ENCODE measurements around the gene POLR2J.
"Not testable (repeated sequence)": the region's sequence is repeated elsewhere in the genome, so short reads cannot be mapped to it uniquely, and the experiment has no call there.

POLR2J gene

DNA sequence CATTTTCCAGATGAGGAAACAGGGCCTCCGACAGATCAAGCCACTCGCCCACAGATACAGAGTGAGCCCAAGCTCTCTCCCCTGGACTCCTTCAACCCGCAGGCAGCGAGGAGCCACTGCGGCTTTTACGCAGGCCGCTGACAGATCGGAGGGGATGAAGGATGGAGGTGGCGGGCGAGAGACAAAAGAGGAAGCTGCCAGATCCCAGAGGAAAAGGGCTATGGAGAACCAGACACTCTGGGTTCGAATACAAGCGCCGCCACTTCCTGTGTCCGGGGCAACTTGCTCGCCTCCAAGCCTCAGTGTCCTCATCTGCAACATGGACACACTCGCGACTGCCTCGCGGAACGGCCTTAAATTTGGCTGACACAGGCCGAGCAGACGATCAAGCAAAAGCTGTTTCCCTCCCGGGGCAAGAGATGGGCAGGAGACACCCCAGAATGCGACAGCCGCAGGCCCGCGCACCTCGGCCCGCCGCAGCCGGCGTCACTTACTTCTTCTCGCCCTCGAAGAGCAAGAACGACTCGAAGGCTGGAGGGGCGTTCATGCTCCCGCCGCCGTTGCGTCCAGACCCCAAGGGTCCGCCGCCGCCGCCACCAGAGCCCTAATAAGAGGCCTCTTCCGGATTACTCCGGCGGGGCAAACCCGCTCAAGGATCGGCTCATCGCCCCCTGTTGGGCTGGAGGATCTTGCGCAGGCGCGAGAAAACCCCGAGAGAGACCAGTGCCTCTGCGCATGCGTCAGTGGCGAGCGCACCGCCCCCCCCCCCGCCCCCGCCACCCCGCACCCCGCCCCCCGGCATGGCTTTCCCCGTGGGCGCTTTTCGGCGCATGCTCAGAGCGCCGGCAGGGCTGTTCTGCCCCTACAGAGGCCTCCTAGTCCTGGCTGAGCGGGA, at the start of gene POLR2J:
POLR2J (minus strand) TSS at position 609 of the 895 bp plus-strand sequence; CDS start at position 547, 62 bp downstream.
- DNase-seq: not testable (repeated sequence)

DNA sequence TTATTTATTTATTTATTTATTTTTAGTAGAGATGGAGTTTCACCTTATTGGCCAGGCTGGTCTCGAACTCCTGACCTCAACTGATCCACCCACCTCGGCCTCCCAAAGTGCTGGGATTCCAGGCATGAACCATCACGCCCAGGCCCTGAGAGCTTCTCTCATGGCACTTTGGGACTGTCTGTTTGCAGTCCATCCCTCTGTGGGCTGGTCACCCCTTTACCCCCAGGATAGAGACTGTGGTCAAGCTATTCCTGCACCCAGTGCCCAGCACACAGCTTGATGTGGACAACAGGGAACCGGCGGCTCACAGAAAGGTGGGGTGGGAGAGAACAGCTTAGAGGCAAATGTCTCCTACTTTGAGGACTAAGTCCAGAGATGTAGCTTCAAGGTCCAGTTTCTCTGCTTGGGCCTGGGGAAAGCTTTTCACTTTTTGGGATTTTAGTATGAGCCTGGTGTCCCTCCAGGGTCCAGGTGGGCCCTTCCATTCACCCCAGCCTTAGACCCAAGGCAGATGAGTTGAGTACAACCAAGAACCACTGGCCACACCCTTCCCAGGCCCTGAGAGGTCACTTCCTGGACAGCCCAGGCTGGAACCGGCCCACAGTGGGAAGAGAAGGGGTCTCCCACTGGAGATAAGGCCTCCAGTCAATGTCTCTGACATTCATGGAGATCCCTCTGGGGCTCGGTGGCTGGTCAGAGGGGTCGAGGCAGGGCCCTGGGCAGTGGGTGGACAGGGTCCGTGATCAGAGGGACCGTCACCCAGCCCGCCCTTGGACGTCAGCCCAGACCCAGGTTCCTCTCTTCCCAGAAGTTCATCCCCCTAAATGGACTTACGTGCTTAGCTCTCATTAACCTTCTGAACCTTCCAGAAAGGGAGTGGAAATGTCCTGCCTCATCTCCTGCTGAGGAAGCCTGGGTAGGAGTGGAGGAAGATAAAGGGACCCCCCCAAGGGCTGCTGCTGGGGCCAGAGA, 49.4 kb upstream of the POLR2J start:
- DNase-seq: not testable (repeated sequence)

DNA sequence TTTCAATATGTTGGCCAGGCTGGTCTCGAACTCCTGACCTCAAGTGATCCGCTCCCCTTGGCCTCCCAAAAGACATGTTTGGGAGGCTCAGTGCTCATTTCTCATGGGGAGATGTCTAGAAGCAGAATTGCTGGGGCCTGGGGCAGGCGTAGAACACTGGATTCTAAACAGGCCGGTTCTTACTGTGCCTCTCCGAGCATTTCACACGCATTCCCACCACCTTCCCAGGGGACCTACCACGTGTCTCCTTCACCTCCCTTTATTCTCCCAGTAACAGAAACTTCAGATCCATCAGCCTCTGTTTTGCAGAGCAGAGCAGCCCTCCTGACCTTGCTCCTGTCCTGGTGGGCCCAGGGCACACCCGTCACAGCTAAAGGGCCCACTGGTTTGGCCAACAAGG, 48.5 kb upstream of the POLR2J start:
- DNase-seq: not testable (repeated sequence)

DNA sequence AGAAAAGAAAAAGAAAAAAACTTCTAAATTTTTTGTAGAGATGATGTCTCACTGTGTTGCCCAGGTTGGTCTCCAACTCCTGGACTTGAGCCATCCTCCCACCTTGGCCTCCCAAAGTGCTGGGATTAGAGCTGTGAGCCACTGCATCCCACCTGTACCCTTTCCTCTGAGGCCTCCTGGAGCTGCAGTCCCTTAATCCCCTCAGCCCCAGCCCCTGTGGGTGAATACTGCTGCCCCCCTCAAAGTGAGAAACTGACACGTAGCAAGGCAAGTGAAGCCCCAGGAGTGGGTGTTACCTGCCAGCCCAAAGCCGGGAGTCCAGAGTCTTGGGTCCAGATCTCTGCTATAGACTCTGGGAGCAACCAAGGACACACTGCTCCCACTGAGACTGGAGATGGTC, 46.1 kb upstream of the POLR2J start:
- not testable (repeated sequence) for DNase-seq

DNA sequence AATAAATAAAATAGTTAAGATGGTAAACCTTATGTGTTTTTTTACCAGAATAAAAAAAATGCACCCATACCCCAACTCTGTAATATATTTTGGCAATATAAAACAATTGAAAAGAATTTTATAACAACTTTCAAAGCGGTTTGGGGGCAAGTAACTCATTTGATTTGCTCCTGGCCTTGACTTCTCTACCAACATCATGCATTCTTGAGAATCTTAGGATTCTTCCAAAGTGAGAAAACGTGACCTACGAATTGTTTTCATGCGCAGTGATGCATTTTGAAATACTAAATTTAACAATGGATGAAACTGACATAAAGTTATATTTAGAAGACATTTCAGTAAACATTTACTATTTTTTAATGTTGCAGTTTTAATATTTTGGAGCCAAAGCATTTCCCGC, 42.1 kb upstream of the POLR2J start:
- not testable (repeated sequence) for DNase-seq

DNA sequence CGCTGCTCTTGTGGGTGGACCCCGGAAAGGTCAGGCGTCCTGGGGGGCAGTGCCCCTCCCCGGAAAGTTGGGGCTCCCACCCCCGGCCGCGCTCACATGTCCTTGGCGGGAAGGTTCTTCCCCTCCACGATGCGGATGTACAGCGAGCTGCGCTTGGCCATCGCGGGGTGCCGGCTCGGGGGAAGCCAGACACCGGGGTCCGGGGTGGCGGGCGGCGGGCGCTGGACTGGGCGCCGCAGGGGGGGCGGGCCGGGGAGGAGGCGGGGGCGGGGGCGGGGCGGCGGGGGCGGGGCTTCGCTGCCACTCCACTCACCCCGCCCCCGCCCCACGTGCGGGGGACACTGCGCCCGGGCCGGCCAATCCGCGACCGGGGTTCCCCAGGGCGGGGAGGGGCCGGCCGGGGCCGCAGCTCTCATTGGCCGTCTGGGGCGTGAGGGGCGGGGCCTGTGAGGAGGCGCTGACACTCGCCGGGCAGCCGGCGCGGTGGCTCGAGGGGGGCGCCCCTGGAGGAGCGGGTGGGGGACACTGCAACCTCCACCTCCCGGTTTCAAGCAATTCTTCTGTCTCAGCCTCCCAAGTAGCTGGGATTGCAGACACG, 38.9 kb upstream of the POLR2J start, which contains the start of gene RASA4B:
RASA4B (minus strand) TSS at position 228 of the 598 bp plus-strand sequence; CDS start at position 161, 67 bp downstream.
- DNase-seq: not testable (repeated sequence)

DNA sequence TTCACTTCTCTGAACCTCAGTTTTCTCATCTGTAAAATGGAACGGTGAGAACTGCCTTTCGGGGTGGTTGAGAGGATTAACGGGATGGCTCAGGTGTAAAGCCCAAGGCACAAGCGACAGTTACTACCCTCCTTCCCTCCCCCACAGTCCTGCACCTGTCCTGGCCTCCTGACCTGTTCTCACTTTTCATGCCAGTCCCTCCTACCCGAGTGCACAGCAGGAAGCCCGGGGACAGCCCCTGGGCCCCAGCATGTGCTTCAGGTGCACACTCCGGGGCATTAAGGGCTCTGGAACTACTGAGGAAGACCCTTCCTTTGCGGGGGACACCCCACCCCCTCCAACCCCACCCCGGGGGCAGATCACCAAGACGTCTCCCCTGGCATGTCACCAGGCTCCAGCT, 38.2 kb upstream of the POLR2J start:
- not testable (repeated sequence) for DNase-seq

DNA sequence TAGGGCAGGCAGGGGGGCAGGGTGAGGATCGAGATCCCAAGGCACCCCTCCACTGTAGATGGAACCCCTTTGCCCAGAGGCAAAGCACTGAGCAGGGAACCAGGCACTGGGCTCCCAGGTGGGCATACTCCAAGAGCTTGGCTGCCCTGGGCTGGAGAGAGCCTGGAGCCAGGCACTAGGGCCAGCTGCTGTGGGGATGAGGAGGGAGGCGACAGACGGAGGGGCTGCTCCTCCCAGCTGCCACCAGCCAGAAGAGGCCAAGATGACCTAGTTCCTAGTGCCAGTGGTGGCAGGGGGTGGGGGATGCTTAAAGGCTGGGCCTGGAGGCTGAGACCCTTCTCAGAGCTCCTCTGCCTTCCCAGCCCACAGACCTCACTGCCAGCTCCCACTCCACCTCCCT, 37.2 kb upstream of the POLR2J start:
- not testable (repeated sequence) for DNase-seq

DNA sequence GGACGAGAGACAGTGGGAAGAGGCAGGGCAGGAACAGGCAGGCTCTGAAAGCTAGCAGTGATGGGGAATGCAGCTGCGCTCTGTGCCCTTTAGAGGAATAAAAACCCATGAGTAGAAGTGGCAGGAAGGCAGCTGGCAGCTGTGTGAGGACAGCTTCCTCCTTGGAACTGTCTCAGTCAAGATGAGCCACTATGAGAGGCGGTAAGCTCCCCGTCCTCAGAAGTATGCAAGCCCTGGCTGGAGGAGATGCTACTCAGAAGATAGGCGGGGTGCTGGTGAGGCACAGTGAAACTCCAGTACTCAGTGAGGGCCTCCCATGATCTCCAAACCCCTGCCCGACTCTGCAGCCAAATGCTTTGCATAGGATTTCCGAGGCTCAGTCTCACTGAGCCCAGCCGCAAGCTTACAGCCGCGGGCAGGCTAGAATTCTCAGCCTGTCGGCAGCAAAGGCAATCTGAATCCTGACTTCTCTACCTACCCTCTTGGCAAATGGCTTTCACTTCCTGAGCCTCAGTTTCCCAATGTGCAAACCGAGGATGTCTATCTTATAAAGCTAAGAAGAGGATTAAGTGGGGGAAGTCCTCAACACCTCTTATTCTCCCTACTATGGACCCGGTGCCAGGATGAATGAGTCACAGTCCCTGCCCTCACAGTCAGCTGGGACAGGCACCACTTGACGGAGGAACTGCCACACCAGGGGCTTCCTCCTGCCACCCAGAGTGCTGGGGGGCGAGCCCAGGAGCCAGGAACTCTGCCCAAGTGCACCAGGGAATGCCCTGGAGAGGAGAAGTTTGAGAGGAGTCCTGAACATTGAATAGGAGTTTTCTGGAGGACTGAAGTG, 36.4 kb upstream of the POLR2J start:
- not testable (repeated sequence) for DNase-seq

DNA sequence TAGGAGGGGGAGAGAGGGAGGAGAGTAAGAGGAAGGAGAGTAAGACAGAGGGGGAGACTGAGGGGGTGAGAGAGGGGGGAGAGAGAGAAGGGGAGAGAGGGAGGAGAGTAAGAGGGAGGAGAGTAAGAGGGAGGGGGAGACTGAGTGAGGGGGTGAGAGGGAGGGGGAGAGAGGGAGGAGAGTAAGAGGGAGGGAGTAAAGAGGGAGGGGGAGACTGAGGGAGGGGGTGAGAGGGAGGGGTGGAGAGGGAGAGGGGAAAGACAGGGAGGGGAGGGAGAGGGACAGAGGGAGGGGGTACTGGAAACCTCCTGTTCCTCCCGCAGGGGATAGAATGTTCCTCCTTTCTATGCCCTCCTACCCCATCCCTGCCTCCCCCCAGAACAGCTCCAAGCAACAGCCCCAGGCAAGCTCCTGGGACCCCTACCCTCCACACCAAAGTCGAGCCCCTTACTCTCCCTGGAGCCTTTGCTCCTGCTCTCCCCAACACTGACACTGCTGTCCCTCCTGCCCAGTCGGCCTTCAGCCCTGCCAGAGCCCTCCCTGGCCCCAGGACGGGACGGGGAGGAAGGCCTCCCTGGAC, 34.0 kb upstream of the POLR2J start:
- not testable (repeated sequence) for DNase-seq

DNA sequence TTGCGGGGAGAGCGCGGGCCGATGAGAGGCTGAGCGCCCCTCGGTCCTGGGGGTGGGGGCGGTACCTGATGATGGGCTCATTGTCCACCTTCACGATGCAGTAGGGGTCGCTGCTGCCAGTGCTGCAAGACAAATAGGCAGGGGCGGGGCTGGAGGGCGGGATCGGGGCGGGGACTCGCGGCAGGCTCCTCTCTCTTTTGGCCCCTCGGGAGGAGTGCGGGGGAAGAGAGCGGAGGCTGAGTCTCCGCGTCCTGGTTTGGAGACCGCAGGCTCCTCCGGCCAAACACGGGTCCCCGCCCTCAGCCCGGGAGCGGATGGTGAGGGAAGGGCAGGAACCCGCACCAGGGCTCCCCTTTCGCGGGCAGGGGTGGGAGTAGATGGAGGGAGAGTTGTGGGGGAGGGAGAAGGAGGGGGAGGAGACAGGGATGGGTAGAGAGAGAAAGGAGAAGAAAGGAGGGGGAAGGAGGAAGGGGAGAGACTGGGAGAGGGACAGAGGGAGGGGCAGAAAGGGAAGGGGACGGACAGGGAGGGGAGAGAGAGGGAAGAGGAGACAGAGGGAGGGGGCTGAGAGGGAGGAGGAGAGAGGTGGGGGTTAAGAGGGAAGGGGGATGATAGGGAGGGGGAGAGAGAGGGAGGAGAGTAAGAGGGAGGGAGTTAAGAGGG, 33.3 kb upstream of the POLR2J start:
- not testable (repeated sequence) for DNase-seq

DNA sequence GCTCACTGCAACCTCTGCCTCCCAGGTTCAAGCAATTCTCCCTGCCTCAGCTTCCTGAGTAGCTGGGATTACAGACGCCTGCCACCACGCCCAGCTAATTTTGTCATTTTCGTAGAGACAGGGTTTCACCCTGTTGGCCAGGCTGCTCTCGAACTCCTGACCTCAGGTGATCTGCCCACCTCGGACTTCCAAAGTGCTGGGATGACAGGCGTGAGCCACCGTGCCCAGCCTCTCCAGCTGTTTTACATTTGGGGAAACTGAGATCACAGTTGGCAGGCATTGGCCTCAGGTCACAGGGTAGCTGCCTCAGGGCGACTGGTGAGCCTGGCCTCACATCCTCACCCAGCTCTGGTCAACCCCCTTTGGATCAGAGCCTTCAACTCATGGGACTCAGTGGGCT, 31.9 kb upstream of the POLR2J start:
- not testable (repeated sequence) for DNase-seq

DNA sequence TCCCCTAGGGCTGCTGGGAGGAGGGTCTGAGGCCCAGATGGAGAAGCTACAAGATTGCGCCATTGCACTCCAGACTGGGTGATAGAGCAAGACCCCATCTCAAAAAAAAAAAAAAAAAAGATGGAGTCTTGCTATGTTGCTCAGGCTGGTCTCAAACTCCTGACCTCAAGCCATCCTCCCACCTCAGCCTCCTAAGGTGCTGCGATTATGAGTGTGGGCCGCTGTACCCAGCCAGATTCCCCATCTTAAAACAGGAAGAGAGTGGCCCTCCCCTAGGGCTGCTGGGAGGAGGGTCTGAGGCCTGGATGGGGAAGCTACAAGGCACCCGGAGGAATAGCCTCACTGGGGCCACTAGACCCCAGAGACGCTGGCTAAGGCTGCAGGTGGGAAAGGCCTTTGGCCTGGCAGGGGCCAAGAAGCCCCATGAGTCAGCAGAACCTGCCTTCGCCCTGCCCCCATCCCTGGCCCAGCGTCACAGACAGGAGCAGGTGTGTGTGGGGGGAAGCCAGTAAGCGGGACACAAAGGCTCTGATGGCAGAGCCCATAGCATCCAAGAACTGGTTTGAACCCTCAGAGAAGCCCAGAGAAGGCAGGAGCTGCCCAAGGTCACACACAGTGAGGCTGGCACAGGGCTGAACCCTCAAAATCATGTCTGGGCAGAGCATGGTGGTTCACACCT, 28.8 kb upstream of the POLR2J start:
- not testable (repeated sequence) for DNase-seq

DNA sequence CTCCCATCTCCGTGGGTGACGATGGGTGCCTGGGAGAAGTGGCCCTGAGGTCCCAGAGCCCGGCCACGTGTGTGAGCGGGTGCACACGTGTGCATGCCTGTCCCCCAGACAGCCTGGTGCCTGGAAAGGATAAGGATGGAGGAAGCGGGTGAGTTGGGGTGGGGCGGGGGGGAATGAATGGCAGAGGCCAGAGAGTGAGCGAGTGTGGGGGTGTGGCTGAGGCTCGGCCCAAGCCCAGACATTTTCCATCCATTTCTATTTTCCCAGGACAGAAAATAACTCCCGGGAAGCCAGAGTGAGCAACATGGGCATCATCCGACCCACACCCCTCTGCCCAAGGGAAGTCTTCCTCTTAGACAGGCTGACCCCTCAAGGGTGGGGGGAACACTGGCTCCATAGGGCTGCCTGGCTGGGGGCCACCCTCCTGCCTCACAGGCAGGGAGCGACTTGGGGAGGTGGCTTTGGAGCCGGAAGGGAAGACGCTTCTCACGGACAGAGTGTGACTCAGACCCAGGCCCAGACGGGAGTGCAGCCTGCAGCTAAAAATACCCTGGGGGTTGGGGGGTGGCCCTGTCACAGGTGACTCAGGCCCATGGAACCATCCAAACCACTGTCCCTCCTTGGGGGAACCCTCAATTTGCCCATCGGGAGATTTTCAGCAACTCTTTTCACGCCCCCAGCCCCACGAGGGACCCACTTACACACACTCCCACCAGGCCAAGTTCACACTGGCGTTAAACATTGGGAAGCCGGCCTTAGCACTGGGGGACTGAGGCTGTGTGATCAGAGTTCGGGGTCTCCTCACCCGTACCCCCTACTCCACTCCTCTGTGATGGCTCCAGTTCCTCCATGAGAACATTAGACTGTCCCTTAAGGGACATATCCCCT, 26.8 kb upstream of the POLR2J start:
- DNase-seq: not testable (repeated sequence)

DNA sequence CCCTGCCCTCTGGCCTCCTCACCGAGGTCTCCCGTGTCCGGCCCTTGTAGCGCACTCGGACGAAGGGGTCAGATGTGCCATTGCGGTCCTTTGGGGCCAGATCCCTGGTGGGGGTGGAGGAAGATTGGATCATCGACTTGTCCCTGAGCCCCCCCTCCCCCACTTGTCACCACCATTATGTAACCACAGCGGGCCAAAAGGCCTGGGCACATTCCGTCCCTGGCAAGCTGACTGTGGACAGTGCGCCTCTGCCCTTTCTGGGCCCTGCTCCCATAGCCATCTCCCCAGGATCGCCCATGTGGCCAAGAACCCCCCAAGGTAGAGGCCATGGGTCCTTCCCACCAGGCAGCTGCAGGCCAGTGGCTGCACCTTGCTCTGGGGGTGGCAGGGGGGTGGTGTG, 24.4 kb upstream of the POLR2J start:
- not testable (repeated sequence) for DNase-seq

DNA sequence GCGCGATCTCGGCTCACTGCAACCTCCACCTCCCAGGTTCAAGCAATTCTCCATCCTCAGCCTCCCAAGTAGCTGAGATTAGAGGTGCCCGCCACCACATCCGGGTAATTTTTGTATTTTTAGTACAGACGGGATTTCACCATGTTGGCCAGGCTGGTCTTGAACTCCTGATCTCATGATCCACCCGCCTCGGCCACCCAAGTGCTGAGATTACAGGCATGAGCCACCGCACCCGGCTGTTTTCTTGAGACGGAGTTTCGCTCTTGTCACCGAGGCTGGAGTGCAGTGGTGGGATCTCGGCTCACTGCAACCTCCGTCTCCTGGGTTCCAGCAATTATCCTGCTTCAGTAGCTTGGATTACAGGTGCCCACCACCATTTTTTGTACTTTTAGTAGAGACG, 19.6 kb upstream of the POLR2J start:
- DNase-seq: not testable (repeated sequence)

DNA sequence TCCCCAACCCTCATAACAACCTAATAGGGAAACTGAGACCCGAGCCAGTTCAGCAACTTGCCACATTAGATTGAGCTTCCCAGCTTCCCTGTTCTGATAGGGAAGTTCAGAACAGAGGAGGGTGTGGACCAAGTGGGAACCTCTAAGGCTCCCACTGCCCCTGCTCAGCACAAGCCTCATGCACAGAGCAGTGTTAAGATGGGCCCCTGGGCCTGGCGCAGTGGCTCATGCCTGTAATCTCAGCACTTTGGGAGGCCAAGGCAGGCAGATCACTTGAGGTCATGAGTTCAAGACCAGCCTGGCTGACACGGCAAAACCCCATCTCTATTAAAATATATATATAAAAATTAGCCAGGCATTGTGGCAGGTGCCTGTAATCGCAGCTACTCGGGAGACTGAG, 18.6 kb upstream of the POLR2J start:
- DNase-seq: not testable (repeated sequence)

DNA sequence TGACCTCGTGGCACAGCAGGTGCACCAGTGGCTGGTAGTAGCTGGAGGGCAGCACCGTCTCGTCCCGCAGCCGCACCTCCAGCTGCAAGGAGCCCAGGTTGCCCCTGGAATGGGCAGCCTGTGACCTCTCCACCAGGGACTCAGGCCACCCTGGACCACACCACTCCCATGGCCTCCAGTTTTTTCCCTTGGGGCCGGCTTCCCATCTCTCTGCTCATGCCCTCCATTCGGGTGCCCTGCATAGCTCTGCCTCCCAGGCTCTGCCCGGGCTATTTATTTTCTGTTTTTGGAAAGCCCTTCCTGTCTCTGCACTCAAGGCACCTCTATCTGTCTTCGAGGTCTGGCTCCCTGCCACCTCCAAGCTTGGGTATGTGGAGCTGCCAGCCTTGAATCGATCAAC, 18.1 kb upstream of the POLR2J start:
- not testable (repeated sequence) for DNase-seq

All from NCI-H1417 (cell line).